ELF-1 (cell line): ENCODE data around the gene HMCN2.
A peak's percentile ranks its signal among the peaks of the same experiment; 100 is the strongest.

ENCODE experiments used
- DNase-seq: peaks from one replicate; pipeline ENCODE4 v3.0.0-alpha.2; 2016; ENCODE audit warnings: low read depth, low spot score

The HMCN2 gene

GRCh38 chr9:130306823-130307666 lies 41.5 kb downstream of the HMCN2 start:
- DNase-seq: no peak

DNA sequence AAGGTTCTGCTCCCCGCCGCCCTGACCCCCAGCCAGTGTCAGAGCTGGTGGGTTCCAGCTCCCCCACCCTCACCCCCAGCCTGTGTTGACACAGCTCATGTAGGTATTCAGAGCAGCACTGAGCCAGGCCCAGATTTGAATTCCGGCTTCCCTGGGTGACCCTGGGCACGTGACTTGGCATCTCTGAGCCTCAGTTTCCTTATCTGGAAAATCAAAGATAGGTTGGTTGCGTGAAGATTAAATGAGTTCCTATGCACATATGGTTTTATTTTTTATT lies 42.0 kb downstream of the HMCN2 start:
- DNase-seq: no peak

DNA sequence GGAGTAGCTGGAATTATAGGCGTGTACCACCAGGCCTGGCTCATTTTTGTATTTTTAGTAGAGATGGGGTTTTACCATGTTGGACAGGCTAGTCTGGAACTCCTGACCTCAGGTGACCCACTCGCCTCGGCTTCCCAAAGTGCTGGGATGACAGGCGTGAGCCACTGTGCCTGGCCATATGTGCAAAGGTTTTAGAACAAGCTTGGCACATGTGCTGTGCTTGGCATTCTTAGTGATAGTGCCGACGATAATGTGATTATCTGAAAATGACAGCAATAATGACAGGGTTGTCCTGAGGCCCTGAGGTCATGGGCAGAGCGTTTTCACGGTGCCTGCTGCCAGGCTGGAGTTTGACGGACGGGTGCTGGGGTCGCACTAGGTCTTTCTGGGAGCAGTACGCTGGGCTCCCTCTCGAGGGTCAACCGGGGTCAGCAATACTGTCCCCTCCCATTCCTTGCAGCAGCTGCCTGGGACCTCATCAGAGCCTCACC lies 42.6 kb downstream of the HMCN2 start:
- no peak for DNase-seq

DNA sequence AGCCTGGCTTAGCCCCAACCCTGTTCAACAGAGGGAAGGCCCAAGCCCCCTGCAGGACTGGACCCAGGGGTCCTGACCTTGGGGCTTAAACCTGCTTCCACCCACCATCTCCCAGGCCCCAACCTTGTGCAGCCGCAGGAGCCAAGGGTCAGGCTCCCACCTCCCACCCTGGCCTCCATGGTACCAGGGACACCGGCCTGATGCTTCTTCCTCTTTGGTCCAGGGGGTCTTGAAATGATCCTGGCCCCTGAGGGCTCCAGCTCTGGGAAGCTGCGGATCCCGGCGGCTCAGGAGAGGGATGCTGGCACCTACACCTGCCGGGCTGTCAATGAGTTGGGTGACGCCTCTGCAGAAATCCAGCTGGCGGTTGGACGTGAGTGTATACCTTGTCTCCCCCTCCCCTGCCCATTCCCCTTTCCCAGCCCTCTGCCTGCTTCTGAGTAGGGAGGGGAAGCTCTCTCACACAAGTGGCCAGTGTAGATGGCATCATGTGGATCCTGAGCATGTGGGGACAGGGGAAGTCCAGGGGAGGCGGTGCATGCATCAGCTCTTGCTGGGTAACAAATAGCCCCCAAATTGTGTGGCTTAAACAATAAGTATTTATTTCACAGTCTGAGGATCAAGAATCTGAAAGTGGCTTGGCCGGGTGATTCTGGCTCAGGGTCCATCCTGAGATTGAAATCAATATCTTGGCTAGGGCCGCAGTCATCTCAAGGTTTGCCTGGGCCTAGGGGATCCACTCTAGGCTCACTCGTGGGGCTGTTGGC lies 44.3 kb downstream of the HMCN2 start:
- no peak for DNase-seq

DNA sequence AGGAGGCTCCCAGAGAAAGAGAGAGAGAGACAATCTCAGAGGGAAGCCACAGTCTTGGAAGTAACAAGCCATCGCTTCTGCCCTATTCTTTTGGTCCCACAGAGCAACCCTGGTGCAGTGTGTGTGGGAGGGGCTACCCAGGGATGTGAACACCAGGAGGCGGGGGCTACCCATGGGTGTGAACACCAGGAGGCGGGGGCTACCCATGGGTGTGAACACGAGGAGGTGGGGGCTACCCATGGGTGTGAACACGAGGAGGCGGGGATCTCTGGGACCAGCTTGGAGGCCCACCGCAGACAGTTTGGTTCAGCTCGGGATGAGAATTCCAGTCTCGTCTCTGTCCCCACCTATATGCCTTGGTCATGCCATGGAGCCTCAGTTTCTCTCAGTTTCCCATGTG lies 44.9 kb downstream of the HMCN2 start:
- no peak for DNase-seq

DNA sequence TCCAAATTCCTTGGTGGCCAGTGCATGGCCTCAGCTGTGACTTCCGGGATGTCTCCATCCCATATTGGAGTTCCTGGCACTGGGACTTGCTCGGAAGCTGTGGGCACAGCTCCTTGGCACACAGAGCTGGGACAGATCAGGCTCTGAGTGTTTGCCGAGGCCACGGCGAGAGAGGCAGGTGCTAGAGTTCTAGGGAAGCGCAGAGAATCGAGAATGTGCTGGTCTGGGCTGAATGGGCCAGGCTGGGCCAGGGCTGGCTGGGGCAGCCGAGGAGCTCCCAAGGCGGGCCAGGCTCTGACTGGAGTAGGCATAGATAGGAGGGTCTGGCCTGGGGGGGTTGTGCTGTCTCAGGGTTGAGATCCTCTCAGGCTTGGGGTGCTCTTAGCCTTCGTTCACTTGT lies 45.4 kb downstream of the HMCN2 start:
- DNase-seq: no peak

GRCh38 chr9:130311408-130312140 lies 46.0 kb downstream of the HMCN2 start:
- no peak for DNase-seq

- DNase-seq: no peak
These were observed 47.7 kb downstream of the HMCN2 start for GRCh38 chr9:130313103-130313858.

- no peak for DNase-seq
These were observed 50.1 kb downstream of the HMCN2 start for GRCh38 chr9:130315446-130316226.

DNA sequence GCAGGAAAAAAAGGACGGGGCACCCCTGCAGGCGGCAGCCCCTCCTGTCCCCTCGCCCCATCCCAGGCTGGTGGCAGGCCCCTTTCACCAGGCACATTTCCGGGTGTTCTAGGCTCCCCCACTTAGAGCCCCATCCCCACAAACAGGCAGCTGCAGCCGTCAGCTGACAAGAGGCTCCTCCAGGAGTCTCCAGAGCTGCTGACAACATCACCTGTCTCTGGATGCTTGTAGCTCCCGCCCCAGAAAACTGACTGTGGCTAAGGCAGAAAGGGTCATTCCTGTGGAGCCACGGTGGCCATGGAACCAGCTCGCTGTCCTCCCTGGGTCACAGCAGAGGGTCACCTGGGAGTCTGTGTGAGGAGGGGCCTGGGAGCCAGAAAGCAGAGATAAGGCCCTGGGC lies 50.9 kb downstream of the HMCN2 start:
- DNase-seq: no peak

DNA sequence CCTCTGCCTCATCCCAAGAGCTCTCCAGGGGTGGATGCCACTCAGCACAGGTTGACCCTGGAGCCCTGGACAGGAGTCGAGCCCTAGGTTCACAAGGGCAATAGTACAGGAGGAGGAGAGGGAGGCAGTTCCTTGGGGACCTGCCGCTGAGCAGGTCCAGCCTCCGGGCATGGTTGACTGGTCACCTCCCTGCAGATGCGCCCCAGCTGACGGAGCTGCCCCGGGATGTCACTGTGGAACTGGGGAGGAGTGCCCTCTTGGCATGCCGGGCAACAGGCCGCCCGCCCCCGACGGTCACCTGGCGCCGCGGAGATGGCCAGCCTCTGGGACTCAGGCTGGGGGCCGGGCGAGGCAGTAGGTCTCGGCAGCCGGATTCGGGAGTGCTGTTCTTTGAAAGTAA lies 53.7 kb downstream of the HMCN2 start:
- DNase-seq: no peak

GRCh38 chr9:130319944-130320712 lies 54.6 kb downstream of the HMCN2 start:
- no peak for DNase-seq

DNA sequence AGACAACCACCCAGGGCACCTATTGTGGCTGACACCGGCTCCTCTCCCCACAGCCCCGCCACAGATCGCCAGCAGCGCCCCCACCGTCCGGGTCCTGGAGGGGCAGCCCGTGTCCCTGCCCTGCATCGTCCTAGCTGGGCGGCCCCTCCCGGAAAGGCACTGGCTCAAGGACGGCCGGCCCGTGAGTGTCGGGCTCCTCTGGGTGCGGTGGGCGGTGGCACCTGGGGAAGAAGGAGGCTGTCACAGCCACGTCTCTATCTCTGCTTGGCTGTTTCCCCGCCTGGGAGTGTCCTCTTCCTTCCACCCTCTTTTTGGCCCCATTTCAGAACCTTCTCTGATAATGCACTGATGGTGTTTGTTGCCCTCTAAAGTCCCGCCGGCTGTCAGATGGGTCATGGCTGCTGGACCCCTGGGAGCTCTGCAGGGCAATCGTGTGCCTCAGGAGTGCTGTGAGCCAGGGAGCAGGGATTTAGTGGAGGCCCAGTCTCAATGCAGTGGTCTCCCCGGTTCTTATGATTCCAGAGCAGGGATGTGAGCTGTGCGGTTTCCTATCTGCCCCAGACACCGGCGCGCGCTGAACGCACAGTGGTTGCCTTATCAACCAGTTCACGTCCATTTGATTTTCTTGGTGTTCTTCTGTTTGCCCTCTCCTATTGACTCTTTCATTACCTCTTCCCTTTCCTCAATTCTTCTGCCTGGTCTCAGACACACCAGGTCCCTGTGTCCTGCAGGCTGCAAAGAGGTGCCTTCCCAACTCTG lies 55.3 kb downstream of the HMCN2 start:
- DNase-seq: peak; percentile 52

GRCh38 chr9:130321539-130321938 lies 56.0 kb downstream of the HMCN2 start:
- peak; percentile 26 for DNase-seq

DNA sequence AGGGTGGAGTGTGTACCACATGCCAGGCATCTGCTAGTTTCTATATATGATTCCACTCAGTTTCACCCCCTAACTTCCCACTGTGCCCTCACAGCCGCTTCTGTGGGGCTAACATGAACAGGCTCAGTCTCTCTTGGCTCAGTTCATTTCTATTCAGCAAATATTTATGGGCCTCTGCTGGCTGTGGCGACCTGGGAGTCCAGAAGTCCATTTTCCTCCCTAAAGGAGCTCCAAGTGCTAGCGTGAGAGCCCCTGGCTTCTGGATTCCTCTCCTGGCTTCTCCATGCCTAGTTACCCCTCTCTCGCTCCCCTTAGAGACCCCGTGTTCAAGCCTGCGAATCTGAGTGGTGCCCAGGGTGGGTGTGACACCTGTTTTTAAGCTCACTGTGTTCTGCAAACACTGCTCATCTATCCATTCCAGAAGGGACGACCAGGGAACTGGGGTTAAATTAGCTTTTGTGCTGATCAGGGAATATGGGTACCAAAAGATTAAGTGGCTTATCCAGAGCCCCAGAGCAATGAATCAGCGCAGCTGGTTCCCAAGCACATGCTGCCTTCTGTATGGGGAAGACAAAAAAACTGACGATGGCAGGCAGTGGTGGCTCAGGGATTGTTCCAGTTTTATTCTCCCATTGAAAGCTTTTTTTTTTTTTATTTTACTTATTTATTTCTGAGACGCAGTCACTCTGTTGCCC lies 57.6 kb downstream of the HMCN2 start:
- no peak for DNase-seq

DNA sequence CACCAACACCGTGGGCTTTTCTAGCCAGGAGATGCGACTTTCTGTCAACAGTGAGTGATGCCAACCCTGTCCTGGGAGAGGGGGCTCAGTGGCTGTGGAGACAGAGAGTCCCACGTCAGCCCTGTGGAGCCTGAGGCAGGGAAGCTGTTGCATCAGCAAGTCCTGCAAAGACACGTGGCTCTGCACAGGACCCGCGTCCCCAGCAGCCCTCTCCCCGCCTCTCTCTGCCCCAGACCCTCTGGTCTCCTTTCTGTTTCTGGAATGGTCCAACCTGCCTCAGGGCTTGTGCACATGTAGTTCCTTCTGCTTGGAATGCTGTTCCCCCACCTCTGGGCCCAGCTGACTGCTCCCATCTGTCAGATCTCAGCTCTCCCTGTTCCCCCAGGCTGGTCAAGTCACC lies 60.4 kb downstream of the HMCN2 start:
- peak; percentile 71 for DNase-seq

- DNase-seq: peak; percentile 78
These were observed 61.7 kb downstream of the HMCN2 start for GRCh38 chr9:130327070-130327780.

DNA sequence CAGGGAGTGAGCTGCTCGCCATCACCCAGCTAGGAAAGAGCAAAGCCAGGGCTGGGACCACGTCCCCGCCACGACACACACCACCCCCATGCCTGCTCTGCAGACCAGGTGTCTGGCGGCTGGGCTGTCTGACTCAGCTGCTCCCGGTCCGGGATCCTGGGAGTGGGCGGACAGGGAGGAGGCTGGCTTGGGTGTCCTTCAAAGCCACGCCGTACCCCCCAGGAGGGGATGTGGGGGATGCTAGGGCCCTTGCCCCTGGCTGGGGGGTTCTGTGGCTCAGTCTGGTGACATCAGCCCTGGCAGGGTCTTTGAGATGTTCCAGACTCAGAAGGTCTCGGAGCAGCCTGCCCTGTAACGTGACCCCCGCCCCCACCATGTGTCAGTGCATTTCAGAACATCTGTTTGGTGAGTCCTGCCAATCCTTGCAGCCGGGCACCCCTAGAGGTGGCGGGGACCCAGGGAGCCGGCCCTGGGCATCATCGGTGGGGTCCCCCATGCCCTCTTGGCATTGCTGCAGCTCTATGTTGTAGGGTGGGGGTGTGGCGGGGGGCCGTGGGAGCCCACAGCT lies 62.3 kb downstream of the HMCN2 start:
- peak; percentile 59 for DNase-seq
